ENCODE data around the gene ZNF500. TPM values are rescaled to one million over a fixed set of nuclear protein-coding genes. Genes with fewer than 3 reads are reported as not detected.

The ZNF500 gene
- total RNA-seq, 6 experiments from 2014 or later, result 4.5 to 6.6 (median 5.8) TPM

DNA sequence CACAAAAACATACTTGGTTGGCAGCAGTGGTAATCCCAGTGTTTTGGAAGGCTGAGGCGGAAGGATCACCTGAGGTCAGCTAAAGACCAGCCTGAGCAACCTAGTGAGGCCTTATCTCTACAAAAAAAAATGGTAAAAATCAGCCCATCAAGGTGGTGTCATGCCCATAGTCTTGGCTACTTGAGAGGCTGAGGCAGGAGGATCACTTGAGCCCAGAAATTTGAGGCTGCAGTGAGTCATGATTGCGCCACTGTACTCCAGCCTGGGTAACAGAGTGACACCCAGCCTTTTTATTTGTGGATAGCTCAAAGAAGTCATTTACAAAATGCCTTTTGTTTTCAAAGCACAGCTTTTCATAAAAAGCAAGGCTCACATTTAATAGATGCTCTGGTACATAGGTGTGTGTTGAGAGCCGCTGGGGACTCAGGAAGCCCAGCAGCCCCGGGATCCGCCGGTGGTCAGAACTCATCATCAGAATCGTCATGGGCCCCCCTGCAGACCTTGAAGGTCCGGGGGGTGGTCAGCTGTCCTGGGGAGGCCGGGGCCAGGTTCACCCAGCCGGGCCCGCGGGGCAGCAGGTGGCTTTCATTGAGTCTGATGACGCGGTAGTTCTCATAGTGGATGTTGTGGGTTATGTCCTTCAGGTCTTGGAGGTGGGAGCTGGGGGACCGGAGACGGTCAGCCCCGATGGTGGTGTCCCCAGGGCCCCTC is 10.5 kb upstream of the ZNF500 start:
- no peaks in the 10 kb centered on the region for H3K36me3 ChIP-seq
- WGBS (ENCODE audit: insufficient coverage, low coverage, low lambda C conversion rate, missing lambda C conversion rate), result 100% methylated on average over 3 of the region's 17 CpGs
- no peaks in the 10 kb centered on the region for H3K9me3 ChIP-seq
- no peak for ATAC-seq
- no peak for DNase-seq
- no peak overlapping the region for H3K4me3 ChIP-seq
- TF ChIP-seq, protein P1, sequence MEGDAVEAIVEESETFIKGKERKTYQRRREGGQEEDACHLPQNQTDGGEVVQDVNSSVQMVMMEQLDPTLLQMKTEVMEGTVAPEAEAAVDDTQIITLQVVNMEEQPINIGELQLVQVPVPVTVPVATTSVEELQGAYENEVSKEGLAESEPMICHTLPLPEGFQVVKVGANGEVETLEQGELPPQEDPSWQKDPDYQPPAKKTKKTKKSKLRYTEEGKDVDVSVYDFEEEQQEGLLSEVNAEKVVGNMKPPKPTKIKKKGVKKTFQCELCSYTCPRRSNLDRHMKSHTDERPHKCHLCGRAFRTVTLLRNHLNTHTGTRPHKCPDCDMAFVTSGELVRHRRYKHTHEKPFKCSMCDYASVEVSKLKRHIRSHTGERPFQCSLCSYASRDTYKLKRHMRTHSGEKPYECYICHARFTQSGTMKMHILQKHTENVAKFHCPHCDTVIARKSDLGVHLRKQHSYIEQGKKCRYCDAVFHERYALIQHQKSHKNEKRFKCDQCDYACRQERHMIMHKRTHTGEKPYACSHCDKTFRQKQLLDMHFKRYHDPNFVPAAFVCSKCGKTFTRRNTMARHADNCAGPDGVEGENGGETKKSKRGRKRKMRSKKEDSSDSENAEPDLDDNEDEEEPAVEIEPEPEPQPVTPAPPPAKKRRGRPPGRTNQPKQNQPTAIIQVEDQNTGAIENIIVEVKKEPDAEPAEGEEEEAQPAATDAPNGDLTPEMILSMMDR (IDR thresholded peaks at IDR 0.05), result no peak
- no peak for TF ChIP-seq POLR2A (IDR thresholded peaks at IDR 0.05)
- H3K27ac ChIP-seq, result no peak overlapping the region
- H3K4me1 ChIP-seq, result no peaks in the 10 kb centered on the region
- no peaks in the 10 kb centered on the region for H3K27me3 ChIP-seq
- intact Hi-C loops (cut with DNase I), result no loop called here

DNA sequence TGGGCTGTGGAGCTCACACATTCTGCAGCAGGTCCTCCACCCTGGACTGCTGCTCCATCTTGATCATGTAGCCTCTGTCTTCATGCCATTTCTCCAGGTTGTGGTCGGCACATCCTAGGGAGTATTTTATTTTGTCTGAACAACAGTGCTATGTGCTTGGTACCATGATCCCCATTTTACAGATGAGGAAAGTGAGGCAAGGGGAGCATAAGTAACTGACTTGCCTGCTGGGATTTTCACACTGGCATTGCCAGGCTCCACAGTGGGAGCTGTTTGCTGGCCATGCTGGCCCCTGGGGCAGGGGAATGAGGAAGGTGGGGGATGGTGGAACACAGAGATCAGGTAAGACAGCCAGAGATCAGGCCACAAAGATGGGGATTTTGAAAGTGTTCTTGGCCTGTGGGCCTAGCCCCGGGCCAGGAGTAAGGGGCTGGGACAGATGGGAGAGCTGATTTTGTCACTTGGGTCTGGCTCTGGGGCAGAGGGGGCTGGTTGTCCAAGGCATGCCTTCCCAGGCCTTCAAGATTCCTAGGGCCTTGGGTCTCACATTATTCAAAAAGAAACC is 9.3 kb upstream of the ZNF500 start:
- no peak for DNase-seq
- H3K9me3 ChIP-seq, result no peaks in the 10 kb centered on the region
- no peaks in the 10 kb centered on the region for H3K36me3 ChIP-seq
- ATAC-seq, result no peak
- 100% methylated on average over 1 of the region's 2 CpGs for WGBS (ENCODE audit: insufficient coverage, low coverage, low lambda C conversion rate, missing lambda C conversion rate)
- H3K4me3 ChIP-seq, result no peak overlapping the region
- intact Hi-C loops (cut with DNase I), result no loop called here
- TF ChIP-seq, protein P1 (IDR thresholded peaks at IDR 0.05), result no peak
- no peak for TF ChIP-seq POLR2A (IDR thresholded peaks at IDR 0.05)
- no peaks in the 10 kb centered on the region for H3K27me3 ChIP-seq
- no peaks in the 10 kb centered on the region for H3K4me1 ChIP-seq
- H3K27ac ChIP-seq, result no peak overlapping the region

DNA sequence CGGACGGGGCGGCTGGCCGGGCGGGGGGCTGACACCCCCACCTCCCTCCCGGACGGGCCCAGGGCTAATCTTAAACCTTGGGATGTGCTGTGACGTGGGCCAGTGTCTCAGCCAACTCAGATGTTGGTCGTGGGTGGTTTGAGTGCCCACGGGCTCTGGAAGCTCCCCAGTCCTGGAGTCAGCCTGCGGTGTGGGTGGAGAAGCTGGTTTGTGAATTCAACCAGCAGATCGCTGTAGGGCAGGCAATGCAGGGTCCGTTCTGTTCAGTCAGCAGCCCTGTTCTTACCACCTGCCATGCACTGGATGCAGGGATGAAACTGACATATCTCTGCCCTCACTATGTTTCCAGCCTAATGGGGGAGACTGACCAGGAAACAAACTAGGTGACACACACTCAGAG is 8.0 kb upstream of the ZNF500 start:
- no peaks in the 10 kb centered on the region for H3K36me3 ChIP-seq
- no peak for ATAC-seq
- no peak for TF ChIP-seq POLR2A (IDR thresholded peaks at IDR 0.05)
- TF ChIP-seq, protein P1 (IDR thresholded peaks at IDR 0.05), result no peak
- H3K4me1 ChIP-seq, result no peaks in the 10 kb centered on the region
- intact Hi-C loops (cut with DNase I), result no loop called here
- no peak overlapping the region for H3K27ac ChIP-seq
- H3K4me3 ChIP-seq, result no peak overlapping the region
- WGBS (ENCODE audit: insufficient coverage, low coverage, low lambda C conversion rate, missing lambda C conversion rate), result no CpG with 5 or more reads among the region's 13 CpGs
- DNase-seq, result no peak
- no peaks in the 10 kb centered on the region for H3K27me3 ChIP-seq
- H3K9me3 ChIP-seq, result no peaks in the 10 kb centered on the region

DNA sequence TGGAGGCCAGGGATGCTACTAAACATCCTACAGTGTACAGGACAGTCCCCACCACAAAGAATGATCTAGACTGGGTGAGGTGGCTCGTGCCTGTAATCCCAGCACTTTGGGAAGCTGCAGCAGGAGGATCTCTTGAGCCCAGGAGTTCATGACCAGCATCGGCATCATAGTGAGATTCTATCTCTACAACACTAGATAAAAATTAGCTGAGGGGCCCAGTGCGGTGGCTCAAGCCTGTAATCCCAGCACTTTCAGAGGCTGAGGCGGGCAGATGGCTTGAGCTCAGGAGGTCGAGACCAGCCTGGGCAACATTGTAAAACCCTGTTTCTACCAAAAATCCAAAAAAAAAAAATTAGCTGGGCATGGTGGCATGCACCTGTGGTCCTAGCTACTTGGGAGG is 5.4 kb upstream of the ZNF500 start:
- H3K9me3 ChIP-seq, result no peaks in the 10 kb centered on the region
- no peak overlapping the region for H3K27ac ChIP-seq
- intact Hi-C loops (cut with DNase I), result no loop called here
- no peak overlapping the region for H3K4me3 ChIP-seq
- DNase-seq (no peak), ATAC-seq (no peak)
- WGBS (ENCODE audit: insufficient coverage, low coverage, low lambda C conversion rate, missing lambda C conversion rate), result 91% methylated on average over 5 of the region's 5 CpGs
- H3K27me3 ChIP-seq, result no peaks in the 10 kb centered on the region
- TF ChIP-seq POLR2A (IDR thresholded peaks at IDR 0.05), result no peak
- TF ChIP-seq, protein P1 (IDR thresholded peaks at IDR 0.05), result no peak
- H3K36me3 ChIP-seq, result no peaks in the 10 kb centered on the region
- H3K4me1 ChIP-seq, result peaks cover 0 to 8% (median 4%) of the 10 kb centered on the region in 4 donors

Data from right lobe of liver (tissue), 6 donors.